H1 (cell line): ENCODE measurements around the gene ATP2A3. TPM values are rescaled to one million over a fixed set of nuclear protein-coding genes. Genes with fewer than 3 reads are reported as not detected.
A peak's percentile ranks its signal among the peaks of the same experiment; 100 is the strongest.

Experiments
- CBX5 ChIP-seq: fragments of 300-800, 300-1000 bp; sonication (generic); IDR thresholded peaks from 2 replicates; pipeline ENCODE4 v1.7.1; 2016; ENCODE audit warnings: antibody characterized with exemption, low read length, low read depth
- RAD21 ChIP-seq, 2 experiments: IDR thresholded peaks in 1 of 2; conservative IDR thresholded peaks in 1 of 2; 2 replicates each; pipeline ENCODE4 v1.6.1; 2011; ENCODE audit warnings: low read depth in 2 of 2, low read length in 2 of 2, improper control_type of control experiment in 1 of 2, inconsistent platforms in 1 of 2, mild to moderate bottlenecking in 1 of 2, moderate library complexity in 1 of 2
- polyA plus RNA-seq, 7 experiments: library from polyadenylated mRNA; depleted of rRNA in 3 of 7; stranded (reverse) in 5 of 7; unstranded in 2 of 7; fragments of >200 nt in 5 of 7; fragments of 200-250 nt in 2 of 7; gene quantifications; 1 replicate in 5 of 7; 2 replicates in 1 of 7; 4 replicates in 1 of 7; pipeline versions ENCODE4 v1.2.1 to v1.2.3, GENCODE V29; 2011 to 2013; ENCODE audit warnings: missing spikeins in 2 of 7, mixed read lengths in 2 of 7
- total RNA-seq: library from RNA; stranded (reverse); fragmentation: NEBNext Ultra II Directional; extraction: Animal tissue kit (Norgen Biotek cat#: 25700); gene quantifications from 2 replicates; pipeline ENCODE4 v1.2.1, GENCODE V29; 2021
- TF ChIP-seq, protein P1 (sequence below): IDR thresholded peaks from 2 replicates; pipeline ENCODE4 v1.6.1; 2012; ENCODE audit warnings: inconsistent platforms
- TF ChIP-seq, protein P2 (sequence below): IDR thresholded peaks from 2 replicates; pipeline ENCODE4 v1.6.1; 2011; ENCODE audit warnings: low read length, improper control_type of control experiment

The ATP2A3 gene
- total and polyA plus RNA-seq, 2 of the 8 experiments (the other 6 are each of a cell fraction or from before 2014, with no cell fraction given): 18.4 to 32.5 TPM

DNA sequence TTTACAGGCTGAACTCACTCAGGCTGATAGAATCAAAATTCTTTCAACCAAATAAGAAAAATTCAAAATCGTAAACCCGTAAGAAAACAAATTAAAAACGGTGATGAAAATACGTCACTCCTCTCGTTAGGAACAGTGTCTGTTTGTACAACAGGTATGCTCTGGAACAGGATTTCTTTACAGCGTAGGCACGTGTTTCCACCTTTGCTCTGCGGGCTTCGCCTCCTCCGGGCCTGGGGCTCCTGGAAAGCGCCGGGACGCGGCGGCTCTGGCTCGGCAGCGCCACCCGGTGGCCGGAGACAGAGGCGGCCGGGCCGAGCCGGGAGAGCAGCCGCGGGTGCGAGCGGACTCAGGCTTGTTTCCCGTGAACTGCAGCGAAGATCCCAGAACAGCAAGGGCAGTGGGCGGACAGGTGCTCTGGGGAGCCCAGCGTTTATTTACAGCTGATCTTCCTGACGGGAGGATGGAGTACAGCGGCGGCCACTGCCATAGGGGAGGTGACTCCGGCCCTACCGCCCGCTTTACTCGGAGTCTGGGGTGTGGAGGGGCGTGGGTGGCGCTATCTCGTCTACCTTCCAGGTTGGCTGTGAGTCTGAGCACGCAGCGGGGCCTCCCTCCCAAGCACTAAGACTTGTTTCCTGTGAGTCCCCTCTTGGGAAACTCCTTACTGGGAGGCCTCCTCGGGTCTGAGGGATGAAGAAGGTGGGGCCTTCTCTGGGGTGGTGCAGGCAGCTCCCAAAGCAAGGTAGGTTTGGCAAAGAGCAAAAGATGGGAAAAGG is 40.5 kb upstream of the ATP2A3 start (continued):
- TF ChIP-seq, protein P1, sequence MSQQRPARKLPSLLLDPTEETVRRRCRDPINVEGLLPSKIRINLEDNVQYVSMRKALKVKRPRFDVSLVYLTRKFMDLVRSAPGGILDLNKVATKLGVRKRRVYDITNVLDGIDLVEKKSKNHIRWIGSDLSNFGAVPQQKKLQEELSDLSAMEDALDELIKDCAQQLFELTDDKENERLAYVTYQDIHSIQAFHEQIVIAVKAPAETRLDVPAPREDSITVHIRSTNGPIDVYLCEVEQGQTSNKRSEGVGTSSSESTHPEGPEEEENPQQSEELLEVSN: peak; percentile 91
- no peak for TF ChIP-seq CBX5
- TF ChIP-seq, protein P2, sequence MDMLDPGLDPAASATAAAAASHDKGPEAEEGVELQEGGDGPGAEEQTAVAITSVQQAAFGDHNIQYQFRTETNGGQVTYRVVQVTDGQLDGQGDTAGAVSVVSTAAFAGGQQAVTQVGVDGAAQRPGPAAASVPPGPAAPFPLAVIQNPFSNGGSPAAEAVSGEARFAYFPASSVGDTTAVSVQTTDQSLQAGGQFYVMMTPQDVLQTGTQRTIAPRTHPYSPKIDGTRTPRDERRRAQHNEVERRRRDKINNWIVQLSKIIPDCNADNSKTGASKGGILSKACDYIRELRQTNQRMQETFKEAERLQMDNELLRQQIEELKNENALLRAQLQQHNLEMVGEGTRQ: peak; percentile 43; the same call in 1 of the 2 replicates
- TF ChIP-seq RAD21 (IDR thresholded peaks at IDR 0.05 in 1 of 2, conservative IDR thresholded peaks at IDR 0.05 in 1 of 2; ENCODE audit: low read depth in 2 of 2, low read length in 2 of 2): peak; percentile 91 to 97
